ENCODE results near the gene C17orf50.

Gene C17orf50

GRCh38 chr17:35752945-35753764 is 7.5 kb upstream of the C17orf50 start, which contains the start of gene GAS2L2:
TSS of gene GAS2L2 (minus strand) at chr17:35753239. CDS start at chr17:35752850, 389 bp downstream.
- DNase-seq (ENCODE audit: low read depth in 2 of 2): no peak

- no peak for DNase-seq (ENCODE audit: low read depth in 2 of 2)
Measured at GRCh38 chr17:35757243-35757642, 3.4 kb upstream of the C17orf50 start.

- DNase-seq (ENCODE audit: low read depth in 2 of 2): no peak
Measured at GRCh38 chr17:35761601-35762000, 914 bp downstream of the C17orf50 start.

- DNase-seq (ENCODE audit: low read depth in 2 of 2): no peak
Measured at GRCh38 chr17:35763767-35764122, 3.1 kb downstream of the C17orf50 start.

GRCh38 chr17:35764123-35764991 is 3.7 kb downstream of the C17orf50 start:
- peak; percentile 74 to 77 for DNase-seq (ENCODE audit: low read depth in 2 of 2)

GRCh38 chr17:35765086-35765710 is 4.5 kb downstream of the C17orf50 start:
- DNase-seq (ENCODE audit: low read depth in 2 of 2): no peak

GRCh38 chr17:35765756-35766488 is 5.2 kb downstream of the C17orf50 start:
- no peak for DNase-seq (ENCODE audit: low read depth in 2 of 2)

- DNase-seq (ENCODE audit: low read depth in 2 of 2): no peak
Measured at GRCh38 chr17:35766489-35766877, 5.8 kb downstream of the C17orf50 start.

GRCh38 chr17:35766903-35767510 is 6.3 kb downstream of the C17orf50 start:
- DNase-seq (ENCODE audit: low read depth in 2 of 2): peak in 1 of 2 donors; percentile 7

- DNase-seq (ENCODE audit: low read depth in 2 of 2): no peak
Measured at GRCh38 chr17:35768797-35769196, 8.1 kb downstream of the C17orf50 start.

GRCh38 chr17:35769895-35770486 is 9.3 kb downstream of the C17orf50 start:
- no peak for DNase-seq (ENCODE audit: low read depth in 2 of 2)

- no peak for DNase-seq (ENCODE audit: low read depth in 2 of 2)
Measured at GRCh38 chr17:35773129-35773528, 12.4 kb downstream of the C17orf50 start.

GRCh38 chr17:35773679-35774425 is 13.2 kb downstream of the C17orf50 start:
- DNase-seq (ENCODE audit: low read depth in 2 of 2): no peak

- DNase-seq (ENCODE audit: low read depth in 2 of 2): no peak
Measured at GRCh38 chr17:35774499-35774898, 13.8 kb downstream of the C17orf50 start.

GRCh38 chr17:35775039-35775438 is 14.4 kb downstream of the C17orf50 start:
- no peak for DNase-seq (ENCODE audit: low read depth in 2 of 2)

GRCh38 chr17:35775583-35775982 is 14.9 kb downstream of the C17orf50 start:
- DNase-seq (ENCODE audit: low read depth in 2 of 2): no peak

- no peak for DNase-seq (ENCODE audit: low read depth in 2 of 2)
Measured at GRCh38 chr17:35778641-35779196, 18.0 kb downstream of the C17orf50 start.

GRCh38 chr17:35780950-35781349 is 20.3 kb downstream of the C17orf50 start:
- no peak for DNase-seq (ENCODE audit: low read depth in 2 of 2)

- no peak for DNase-seq (ENCODE audit: low read depth in 2 of 2)
Measured at GRCh38 chr17:35784895-35785294, 24.2 kb downstream of the C17orf50 start.
